Iris pigment epithelial cell (primary cell): ENCODE results near the gene DUSP10.

Experiments
- DNase-seq: peaks from one replicate; pipeline ENCODE4 v3.0.0-alpha.2; 2011; ENCODE audit warnings: low read depth

The DUSP10 gene

DNA sequence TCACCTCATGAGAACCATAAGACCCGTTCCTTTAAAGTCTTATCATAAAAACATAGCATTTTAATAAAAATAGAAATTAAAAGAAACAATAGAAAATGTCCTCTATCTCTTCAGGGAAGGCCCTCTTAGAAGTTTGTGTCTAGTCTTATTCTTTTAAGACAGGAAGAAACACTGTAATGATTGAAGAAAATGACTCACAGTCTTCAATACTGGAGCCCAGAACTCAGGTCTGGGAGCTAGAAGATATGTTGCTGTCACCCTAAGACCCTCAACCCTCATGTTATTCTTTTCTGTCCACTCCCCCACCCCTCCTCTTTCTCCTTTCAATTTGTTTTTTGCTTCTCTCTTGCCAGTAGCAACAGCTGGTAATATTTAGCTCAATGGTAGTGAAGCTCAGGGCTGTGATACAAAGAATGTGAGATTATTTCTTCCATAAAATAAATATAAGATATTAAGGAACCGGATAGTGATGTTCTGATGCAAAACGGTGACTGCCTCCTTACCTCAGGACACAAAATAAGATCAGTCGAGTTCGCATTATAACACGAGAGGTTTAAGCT, 12.0 kb downstream of the DUSP10 start:
- DNase-seq, result peak; percentile 29

- no peak for DNase-seq
Measured at GRCh38 chr1:221728037-221728505, 13.8 kb downstream of the DUSP10 start.

GRCh38 chr1:221727146-221728036, 14.5 kb downstream of the DUSP10 start:
- no peak for DNase-seq

DNA sequence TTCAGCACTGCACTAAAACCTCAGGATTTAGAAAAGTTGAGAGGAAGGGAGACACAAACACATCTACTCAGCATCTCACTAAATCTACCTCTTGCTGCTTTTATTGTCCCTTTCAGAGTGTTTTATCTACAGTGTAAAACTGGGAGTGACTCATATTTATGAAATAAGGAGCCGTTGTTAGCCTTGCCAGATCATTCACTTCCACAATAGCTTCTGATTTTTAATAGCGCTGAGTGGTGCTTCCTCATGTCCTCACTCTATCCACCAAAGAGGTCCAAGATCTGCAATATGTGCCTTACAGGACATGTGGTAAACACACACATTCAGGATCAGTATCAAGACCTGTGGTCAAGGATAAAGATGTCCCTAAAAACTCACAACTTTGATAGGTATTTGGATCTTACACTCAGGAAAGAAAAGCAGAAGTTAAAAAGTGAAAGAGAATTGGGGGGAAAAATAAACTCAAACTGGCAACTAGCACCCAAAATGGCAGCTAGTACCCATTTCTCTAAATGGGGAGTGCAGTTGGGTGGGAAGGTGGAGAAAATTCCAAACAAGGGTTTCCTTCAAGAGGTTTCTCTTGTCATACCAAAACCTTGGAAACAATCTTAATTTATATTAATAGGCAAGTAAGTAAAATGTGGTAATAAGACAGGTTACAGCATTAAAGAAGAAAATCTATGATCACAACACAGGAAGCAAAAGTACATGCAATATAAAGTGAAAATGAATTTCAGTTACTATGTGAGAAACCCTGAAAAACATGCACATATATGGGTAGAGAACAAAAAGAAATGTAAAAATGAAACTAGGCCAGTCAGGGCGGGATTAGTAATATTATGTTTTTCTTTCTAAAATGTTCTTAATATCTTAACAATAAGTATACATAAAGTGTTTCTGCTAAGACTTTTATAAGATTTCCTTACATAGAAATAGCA, 15.9 kb downstream of the DUSP10 start:
- DNase-seq, result peak; percentile 65

DNA sequence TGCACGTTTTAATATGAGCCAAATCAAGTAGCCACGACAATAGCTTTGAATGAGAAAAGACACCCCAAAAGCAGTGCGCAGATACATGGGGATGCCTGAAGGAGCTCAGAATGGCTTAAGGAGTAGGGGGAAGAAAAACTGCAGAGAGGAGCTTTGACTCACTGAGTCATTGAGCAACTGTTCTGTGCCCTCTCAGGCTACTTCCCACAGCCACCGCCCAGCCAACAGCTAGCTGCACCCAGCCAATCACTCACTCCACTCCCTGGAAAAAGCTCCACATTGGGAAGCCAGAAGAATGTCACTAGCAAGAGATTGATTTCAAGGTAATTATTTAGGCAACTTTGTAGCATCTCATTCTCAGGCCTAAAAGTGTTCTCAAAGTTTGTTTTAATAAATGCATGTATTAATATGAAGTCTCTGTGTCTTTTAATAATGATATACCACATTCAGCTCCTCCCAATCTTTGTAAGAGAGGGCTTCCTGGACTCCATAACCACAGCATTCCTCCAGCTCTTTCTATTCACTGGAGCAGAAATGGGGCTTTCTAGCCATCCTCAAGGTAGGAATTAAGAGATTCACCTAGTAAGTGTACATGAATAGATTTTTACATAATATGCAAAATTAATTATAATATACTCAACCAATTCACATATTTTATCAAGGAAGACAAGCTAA, 16.8 kb downstream of the DUSP10 start:
- DNase-seq, result peak; percentile 88

DNA sequence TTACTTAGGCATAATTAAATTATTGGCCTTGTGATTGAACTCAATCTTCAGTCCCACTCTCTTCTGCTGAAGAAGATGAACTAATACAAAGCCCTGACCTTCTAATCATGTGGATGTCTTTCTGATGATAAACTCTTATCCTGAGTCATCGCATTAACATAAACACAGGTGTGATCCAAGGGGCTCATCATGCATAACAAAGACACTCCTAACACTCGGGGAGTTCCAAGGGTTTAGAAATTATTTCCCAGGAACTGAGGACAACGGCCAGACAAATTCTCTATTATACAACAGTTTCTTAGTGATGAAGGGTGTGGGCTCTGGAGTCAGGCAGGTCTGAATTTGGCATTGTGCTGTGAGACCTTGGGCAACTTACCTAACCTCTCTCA, 18.0 kb downstream of the DUSP10 start:
- peak; percentile 25 for DNase-seq

GRCh38 chr1:221723018-221723847, 18.7 kb downstream of the DUSP10 start:
- peak; percentile 92 for DNase-seq

DNA sequence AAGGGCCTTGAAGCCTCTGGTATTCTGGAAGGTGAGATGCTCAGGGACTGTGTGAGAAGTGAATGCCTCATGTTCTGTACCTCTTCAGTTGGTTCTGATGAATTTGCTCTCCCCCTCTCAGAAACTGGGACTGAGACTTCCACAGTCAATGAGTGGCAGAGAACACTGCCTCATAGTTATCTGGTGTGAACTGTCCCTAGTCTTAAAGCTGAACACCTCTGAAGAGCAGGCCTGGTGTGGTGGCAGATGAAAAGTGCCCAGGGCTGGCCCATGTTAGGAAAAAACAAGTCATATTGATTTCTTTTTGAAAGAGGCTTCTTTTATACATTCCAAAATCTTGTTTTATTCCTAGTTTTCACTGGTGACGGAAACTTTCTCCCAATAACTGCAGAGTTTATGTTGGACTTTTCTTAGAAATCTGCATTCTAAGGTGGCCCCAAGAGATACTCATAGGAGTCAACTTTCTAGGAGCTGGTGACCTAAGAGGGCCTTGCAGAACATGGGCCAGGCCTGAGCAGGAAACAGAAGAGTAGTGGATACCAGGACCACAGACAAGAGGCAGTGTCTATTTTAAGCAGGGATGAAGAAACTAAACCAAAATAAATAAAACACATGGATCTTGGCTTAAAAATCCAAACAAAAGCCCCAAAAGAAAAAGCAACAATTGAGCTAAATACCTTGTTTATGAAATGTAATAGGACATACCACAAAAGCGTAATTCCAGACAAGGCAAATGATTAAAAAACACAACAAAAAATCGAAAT, 19.5 kb downstream of the DUSP10 start:
- DNase-seq, result no peak

DNA sequence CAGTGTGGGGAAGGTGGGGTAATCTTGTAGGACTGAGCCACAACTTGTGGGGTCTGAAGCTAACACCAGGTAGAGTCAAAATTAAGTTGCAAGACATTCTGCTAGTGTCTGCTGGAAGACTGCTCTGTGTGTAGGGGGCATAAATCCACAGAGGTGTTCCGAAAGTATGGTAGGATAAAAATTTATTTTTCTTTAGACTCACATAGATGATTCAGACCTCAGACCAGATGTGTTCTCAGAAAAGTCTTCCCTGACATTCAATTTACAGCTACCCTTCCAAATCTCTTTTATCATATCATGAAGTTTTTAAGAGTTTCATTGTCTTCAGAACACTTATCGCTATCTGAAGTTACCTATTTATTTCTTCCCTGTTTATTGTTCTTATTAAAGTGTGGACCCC, 21.3 kb downstream of the DUSP10 start:
- no peak for DNase-seq

GRCh38 chr1:221719987-221720386, 21.9 kb downstream of the DUSP10 start:
- peak; percentile 53 for DNase-seq

DNA sequence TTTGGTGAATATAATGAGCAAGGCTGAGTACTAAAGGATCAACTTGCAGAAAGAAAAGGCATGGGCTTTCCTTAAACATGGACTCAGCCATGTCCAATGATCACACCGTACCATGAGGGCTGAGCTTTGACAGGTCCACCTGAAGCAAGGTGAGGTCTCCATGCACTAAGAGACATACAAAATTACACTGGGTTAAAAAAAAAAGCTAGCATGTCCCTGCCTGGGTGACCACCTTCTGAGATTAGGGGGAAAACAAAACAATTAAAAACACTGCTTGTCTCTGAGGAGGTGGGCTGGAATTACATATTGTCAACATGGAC, 22.7 kb downstream of the DUSP10 start:
- no peak for DNase-seq

DNA sequence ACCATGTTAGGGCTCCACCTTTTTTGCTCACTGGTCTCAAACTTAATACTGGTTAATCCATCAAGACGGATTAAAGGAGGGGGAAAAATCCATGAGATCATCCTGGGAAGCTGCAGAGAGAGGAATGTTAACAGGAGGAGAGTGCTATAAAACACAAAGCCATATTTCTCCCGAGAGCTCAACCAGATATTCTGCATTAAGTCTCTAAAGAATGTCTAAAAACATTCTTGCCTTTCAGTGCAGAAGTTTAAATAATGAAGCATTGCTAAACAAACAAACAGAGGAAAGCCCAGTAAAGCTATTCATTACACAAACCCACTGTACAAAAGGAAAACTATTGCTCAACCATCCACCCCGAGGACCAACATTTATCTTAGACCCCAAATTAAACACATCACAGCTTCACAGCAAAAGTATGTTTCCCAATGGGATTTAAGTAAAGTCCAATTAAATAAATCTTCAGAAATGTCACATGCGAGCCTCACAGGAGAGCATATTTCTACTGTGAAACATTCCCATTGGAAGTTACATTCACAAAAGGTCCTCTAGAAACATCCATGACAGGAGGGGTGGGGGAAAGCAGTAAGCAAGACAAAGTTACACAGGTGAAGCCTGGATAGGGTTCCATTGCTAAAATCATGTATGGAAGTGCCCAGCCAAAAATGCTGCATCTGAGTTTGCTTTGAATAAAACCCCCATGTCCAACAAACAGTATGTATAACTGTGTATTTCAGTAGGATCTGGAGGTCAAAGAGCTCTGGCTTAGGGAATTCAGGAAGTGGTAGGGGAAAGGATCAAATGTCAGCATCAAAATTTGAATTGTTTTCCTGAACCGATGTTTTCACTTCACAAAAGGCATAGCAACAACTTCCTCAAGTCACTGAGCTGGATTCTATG, 23.3 kb downstream of the DUSP10 start:
- DNase-seq, result peak; percentile 90

- DNase-seq, result no peak
Measured at GRCh38 chr1:221717485-221717853, 24.4 kb downstream of the DUSP10 start.

GRCh38 chr1:221716713-221717484, 25.0 kb downstream of the DUSP10 start:
- peak; percentile 35 for DNase-seq

- peak; percentile 59 for DNase-seq
Measured at GRCh38 chr1:221715321-221716169, 26.3 kb downstream of the DUSP10 start.

GRCh38 chr1:221714227-221715152, 27.4 kb downstream of the DUSP10 start:
- no peak for DNase-seq
